NOMO-1 treated with DMSO at 0.1 percent for 48 hours (cell line): ENCODE measurements around the gene SUPT16H.
"Not testable (repeated sequence)": the region's sequence is repeated elsewhere in the genome, so short reads cannot be mapped to it uniquely, and the experiment has no call there.

Experiments used
- DNase-seq: peaks from one replicate; lab custom pipeline; 2025; ENCODE audit not compliant: unreplicated experiment; lab: John Stamatoyannopoulos, UW

SUPT16H gene

GRCh38 chr14:21302836-21303140 is 81.0 kb downstream of the SUPT16H start:
- DNase-seq = not testable (repeated sequence)

DNA sequence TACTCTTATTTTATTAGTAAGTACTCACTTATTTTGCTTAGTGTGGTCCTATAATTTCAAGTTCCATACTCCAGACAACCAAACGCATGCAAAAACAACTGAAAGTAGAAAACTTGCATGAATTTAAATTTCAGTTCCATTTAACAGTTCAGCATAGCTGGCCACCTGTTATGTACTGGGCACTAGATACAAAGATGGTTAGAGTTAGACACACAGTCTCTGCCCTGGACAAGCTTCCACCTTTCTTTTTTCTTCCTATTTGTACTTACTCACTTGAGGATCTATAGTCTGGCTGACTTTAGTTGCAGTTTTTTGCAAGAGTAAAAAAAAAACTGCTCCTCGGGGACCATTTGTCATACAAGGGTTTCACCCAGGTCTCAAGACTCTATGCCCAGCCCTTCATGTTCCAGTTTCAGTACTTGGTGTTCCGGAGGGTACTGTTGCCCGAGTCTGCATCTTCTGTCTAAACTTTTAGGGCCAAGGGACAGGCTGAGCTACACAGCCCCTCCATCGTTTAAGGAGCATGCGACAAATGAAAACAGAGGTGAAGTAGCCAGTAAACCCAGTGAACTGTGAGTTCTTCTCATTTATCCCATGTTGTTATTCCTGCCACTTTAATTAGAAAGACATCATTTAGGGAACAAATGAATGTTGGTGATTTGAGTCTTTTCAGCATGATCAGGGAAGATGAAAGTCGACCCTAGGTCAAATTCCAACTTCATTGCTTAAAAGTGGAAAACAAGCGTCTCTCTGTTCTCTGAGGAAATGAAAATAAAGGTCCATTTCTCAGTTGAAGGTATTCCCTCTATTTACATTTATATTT is 81.6 kb downstream of the SUPT16H start:
- DNase-seq = no peak
